22Rv1 (cell line): ENCODE data around the gene CFAP61.

Experiments
- H3K27ac ChIP-seq: fragments of 450-650 bp; 2 replicates; pipeline ENCODE4 v1.5.1; 2017
- ZFX ChIP-seq: fragments of 450-650 bp; IDR thresholded peaks from 2 replicates; pipeline ENCODE4 v1.6.1; 2017; ENCODE audit warnings: antibody characterized with exemption, borderline replicate concordance
- TF ChIP-seq, protein P1 (sequence below): fragments of 450-650 bp; IDR thresholded peaks from 2 replicates; pipeline ENCODE4 v1.5.1; 2017; ENCODE audit warnings: mild to moderate bottlenecking

The CFAP61 gene

DNA sequence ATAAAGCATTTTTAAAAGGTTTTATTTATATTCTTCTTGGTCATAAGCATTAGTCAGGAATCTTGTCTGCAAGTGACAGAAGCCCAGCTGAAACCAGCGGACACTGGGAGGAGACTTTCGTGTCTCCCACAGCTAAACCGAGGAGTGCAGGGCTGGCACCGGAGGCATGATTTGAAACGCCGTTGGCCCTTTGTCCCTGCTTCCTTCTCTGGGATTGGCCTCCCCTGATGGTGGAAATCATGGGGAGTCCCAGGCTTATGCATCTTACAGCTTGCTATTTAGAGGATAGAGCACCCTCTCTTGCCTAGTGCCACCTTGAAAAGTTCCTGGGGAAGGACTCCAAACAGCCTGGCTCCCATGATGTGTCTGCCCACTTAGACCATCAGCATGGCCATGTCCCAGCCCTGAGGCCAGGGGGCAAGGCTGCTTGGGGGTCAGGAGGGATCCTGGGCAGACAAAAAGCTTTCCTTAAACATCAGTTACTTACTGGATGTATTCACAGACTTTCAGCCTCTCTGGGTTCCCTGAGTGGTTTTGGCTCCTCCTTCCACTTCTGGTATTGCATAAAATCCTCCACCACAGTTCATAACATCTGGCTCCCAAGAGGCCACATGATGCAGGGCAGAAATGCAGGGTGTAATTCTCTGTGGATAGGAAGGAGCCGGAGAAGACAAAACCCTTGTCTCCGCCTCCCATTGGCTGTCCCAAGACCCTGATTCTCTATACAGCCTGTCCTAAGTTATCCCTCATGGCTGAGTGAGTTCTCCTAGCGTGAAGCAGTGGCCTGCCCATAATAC, 266.2 kb downstream of the CFAP61 start:
- no peak overlapping the region for H3K27ac ChIP-seq
- TF ChIP-seq, protein P1, sequence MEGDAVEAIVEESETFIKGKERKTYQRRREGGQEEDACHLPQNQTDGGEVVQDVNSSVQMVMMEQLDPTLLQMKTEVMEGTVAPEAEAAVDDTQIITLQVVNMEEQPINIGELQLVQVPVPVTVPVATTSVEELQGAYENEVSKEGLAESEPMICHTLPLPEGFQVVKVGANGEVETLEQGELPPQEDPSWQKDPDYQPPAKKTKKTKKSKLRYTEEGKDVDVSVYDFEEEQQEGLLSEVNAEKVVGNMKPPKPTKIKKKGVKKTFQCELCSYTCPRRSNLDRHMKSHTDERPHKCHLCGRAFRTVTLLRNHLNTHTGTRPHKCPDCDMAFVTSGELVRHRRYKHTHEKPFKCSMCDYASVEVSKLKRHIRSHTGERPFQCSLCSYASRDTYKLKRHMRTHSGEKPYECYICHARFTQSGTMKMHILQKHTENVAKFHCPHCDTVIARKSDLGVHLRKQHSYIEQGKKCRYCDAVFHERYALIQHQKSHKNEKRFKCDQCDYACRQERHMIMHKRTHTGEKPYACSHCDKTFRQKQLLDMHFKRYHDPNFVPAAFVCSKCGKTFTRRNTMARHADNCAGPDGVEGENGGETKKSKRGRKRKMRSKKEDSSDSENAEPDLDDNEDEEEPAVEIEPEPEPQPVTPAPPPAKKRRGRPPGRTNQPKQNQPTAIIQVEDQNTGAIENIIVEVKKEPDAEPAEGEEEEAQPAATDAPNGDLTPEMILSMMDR: no peak
- TF ChIP-seq ZFX: no peak

DNA sequence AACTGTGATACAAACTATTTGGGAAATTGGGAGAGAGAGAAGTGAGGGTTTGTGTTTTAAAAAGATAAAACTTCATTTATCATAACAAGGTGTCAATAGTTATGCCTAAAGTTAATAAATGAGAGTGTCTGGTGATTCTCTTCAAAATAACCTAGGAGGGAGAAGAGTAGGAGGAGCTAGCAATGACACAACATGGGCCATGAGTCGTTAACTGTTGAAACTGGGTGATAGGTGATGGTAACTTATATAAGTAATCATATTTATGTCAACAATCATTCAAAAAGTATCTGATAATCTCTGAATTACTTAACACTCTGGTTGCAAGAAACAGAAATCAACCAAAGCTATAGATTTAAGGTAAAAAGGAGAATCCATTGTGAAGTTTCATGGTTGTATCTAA, 268.8 kb downstream of the CFAP61 start:
- no peak for TF ChIP-seq ZFX
- TF ChIP-seq, protein P1: no peak
- no peak overlapping the region for H3K27ac ChIP-seq

DNA sequence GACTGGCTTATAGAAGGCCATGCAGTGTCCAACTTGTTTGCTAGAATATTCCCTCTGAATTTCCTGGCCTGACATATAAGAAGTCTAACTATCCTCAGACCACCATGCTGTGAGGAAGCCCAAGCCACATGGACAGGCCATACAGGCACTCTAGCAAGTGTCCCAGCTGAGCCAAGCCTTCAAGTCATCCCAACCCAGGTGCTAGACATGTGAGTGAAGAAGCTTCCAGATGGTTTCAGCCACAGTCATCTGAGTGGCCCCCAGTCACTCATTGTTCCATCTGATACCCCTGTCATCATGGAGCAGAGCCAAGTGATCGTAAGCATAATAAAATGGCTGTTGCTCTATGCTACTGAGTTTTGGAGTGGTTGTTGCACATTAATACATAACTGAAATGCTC, 269.6 kb downstream of the CFAP61 start:
- TF ChIP-seq ZFX: no peak
- TF ChIP-seq, protein P1: no peak
- H3K27ac ChIP-seq: no peak overlapping the region

DNA sequence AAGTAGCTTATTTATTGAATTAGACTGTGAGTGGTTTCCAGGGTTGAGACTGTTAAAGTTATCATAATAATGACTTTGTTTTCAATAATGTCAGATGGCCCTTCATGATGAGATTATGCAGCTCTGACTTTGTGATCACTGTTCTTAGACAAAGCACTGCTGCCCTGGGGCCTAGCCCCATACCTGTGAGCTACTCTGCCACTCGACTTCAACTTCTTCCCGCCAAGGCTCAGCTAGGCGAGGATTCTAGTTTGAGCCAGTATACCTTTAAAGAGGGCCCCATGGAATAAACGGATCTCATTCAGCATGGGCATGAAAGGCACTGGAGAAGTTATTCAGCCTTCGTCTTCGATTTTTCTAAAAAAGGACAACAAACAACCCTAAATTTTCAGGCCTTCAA, 270.6 kb downstream of the CFAP61 start:
- no peak overlapping the region for H3K27ac ChIP-seq
- TF ChIP-seq, protein P1: no peak
- no peak for TF ChIP-seq ZFX

DNA sequence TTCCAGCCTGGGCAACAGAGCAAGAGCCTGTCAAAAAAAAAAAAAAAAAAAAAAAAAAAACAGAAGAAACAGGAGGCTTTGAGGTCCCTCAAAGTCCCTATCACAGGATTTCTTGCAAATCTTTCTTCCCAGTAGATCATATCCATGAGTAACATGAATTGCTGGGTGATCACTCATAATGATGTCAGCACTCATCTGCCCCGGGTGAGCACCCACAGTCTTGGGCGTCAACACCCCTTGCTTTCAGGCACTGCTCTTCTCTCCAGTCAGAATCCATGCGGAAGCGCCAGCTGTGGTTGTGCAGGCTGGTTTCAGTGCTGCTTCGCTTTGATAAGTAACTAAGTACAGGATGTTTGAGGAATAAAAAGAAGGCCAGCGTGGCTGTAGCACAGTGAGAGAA, 275.4 kb downstream of the CFAP61 start:
- H3K27ac ChIP-seq: no peak overlapping the region
- TF ChIP-seq, protein P1: no peak
- TF ChIP-seq ZFX: no peak

DNA sequence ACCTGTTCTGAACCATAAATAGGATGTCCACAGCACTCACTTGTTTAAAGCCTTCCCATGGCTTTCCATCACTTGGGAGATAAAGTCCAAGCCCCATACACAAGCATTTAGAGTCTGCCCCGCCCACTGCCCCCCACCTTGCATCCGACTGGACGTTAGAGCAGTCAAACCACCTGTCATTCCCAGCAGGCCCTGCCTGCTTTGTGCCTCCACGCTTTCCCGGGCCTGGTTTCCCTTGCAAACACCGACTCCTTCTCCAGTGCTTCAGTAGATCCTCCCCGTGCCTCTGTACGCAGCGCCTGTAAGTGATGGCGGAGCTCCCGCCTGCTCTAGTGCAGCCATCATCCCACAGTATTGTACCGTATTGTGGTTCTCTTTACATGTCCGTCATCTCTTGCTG, 277.2 kb downstream of the CFAP61 start:
- no peak overlapping the region for H3K27ac ChIP-seq
- TF ChIP-seq, protein P1: no peak
- TF ChIP-seq ZFX: no peak

DNA sequence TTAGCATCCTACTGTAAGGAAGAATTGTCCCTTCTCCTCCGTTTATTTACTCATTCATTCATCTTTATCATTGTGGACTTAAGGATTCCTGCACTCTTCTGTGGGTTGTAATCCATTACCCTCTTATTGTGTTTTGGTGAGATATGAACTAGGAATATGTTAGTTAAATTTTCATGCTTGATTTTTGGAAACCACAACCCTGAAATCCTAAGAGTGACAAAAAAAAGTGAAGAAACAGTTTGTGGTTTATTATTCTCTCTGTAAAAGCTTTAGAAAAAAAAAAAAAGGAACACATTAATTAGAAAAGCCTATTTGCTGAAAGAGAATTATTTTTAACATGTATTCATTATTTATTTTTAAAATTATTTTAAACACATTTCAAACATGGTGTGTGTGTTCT, 278.8 kb downstream of the CFAP61 start:
- H3K27ac ChIP-seq: no peak overlapping the region

More for the DNA sequence above, 278.8 kb downstream of the CFAP61 start:
- TF ChIP-seq, protein P1: no peak
- no peak for TF ChIP-seq ZFX
